K562 (cell line): ENCODE measurements around the gene HDHD2. TPM values are rescaled to one million over a fixed set of nuclear protein-coding genes. Genes with fewer than 3 reads are reported as not detected.

ENCODE experiments used
- POLR2B ChIP-seq: fragments of 450-650 bp; IDR thresholded peaks from 2 replicates; pipeline ENCODE4 v1.6.1; 2018; ENCODE audit warnings: low read depth; ENCODE audit not compliant: partially characterized antibody
- SIN3A ChIP-seq, 2 experiments: fragments of 150-350 bp in 1 of 2; IDR thresholded peaks; 2 replicates each; pipeline ENCODE4 v1.6.1; 2011 to 2016; ENCODE audit warnings: borderline replicate concordance in 2 of 2, low read depth in 2 of 2, low read length in 2 of 2, mild to moderate bottlenecking in 2 of 2, moderate library complexity in 2 of 2; ENCODE audit not compliant: control insufficient read depth in 1 of 2
- ZNF717 ChIP-seq: fragments of 250-450 bp; sonication (Bioruptor Pico); IDR thresholded peaks from 2 replicates; pipeline ENCODE4 v1.5.0; 2021
- polyA plus RNA-seq, 8 experiments: library from polyadenylated mRNA; depleted of rRNA in 4 of 8; stranded (reverse) in 5 of 8; unstranded in 3 of 8; fragments of >200 nt; fragmentation: Nextera tagmentation in 2 of 8; fragmentation: Illumina TruSeq in 1 of 8; extraction: Ambion mirVana in 2 of 8; extraction: Trizol in 1 of 8; gene quantifications; 2 replicates each; pipeline versions ENCODE4 v1.2.1 to v1.2.3, GENCODE V29; 2011 to 2014; ENCODE audit warnings: inconsistent platforms in 1 of 8, missing spikeins in 1 of 8
- total RNA-seq, 7 experiments: library from RNA; depleted of rRNA in 6 of 7; stranded (reverse); fragments of >200 nt in 6 of 7; fragmentation: Illumina TruSeq in 2 of 7; extraction: Trizol in 2 of 7; gene quantifications; 2 replicates each; pipeline versions ENCODE4 v1.2.1 to v1.2.3, GENCODE V29; 2011 to 2021; ENCODE audit warnings: low replicate concordance in 1 of 7
- TF ChIP-seq, protein P1 (sequence below), 2 experiments: fragments of 450-650 bp; conservative IDR thresholded peaks; 2 replicates each; pipeline ENCODE4 v1.6.1; 2017; ENCODE audit warnings: mild to moderate bottlenecking in 2 of 2, moderate library complexity in 2 of 2
- TF ChIP-seq, protein P2 (sequence below): sonication (generic); formaldehyde crosslinking; IDR thresholded peaks from 2 replicates; pipeline ENCODE4 v1.8.0; 2022; ENCODE audit warnings: missing genetic modification reagents, mild to moderate bottlenecking, borderline replicate concordance
- TF ChIP-seq, protein P3 (sequence below): fragments of 450-650 bp; formaldehyde crosslinking; IDR thresholded peaks from 2 replicates; pipeline ENCODE4 v1.4.0; 2022; ENCODE audit warnings: missing genetic modification characterization
- TF ChIP-seq, protein P4 (sequence below): sonication (generic); formaldehyde crosslinking; IDR thresholded peaks from 2 replicates; pipeline ENCODE4 v1.8.1; 2023; ENCODE audit warnings: mild to moderate bottlenecking, missing genetic modification reagents

Gene HDHD2
- total and polyA plus RNA-seq, 9 of the 15 experiments (the other 6 are each of a cell fraction or from before 2014, with no cell fraction given): 6.8 to 25.2 (median 21.5) TPM

GRCh38 chr18:47175898-47176575 lies 25.7 kb upstream of the HDHD2 start, which contains the start of gene IER3IP1 (continued):
- TF ChIP-seq, protein P1, sequence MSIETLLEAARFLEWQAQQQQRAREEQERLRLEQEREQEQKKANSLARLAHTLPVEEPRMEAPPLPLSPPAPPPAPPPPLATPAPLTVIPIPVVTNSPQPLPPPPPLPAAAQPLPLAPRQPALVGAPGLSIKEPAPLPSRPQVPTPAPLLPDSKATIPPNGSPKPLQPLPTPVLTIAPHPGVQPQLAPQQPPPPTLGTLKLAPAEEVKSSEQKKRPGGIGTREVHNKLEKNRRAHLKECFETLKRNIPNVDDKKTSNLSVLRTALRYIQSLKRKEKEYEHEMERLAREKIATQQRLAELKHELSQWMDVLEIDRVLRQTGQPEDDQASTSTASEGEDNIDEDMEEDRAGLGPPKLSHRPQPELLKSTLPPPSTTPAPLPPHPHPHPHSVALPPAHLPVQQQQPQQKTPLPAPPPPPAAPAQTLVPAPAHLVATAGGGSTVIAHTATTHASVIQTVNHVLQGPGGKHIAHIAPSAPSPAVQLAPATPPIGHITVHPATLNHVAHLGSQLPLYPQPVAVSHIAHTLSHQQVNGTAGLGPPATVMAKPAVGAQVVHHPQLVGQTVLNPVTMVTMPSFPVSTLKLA (conservative IDR thresholded peaks at IDR 0.05): peak in 1 of 2 experiments; percentile 63
- TF ChIP-seq ZNF717 (CRISPR knock-in tag): no peak
- TF ChIP-seq, protein P2, sequence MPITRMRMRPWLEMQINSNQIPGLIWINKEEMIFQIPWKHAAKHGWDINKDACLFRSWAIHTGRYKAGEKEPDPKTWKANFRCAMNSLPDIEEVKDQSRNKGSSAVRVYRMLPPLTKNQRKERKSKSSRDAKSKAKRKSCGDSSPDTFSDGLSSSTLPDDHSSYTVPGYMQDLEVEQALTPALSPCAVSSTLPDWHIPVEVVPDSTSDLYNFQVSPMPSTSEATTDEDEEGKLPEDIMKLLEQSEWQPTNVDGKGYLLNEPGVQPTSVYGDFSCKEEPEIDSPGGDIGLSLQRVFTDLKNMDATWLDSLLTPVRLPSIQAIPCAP (CRISPR knock-in tag): no peak
- TF ChIP-seq, protein P3, sequence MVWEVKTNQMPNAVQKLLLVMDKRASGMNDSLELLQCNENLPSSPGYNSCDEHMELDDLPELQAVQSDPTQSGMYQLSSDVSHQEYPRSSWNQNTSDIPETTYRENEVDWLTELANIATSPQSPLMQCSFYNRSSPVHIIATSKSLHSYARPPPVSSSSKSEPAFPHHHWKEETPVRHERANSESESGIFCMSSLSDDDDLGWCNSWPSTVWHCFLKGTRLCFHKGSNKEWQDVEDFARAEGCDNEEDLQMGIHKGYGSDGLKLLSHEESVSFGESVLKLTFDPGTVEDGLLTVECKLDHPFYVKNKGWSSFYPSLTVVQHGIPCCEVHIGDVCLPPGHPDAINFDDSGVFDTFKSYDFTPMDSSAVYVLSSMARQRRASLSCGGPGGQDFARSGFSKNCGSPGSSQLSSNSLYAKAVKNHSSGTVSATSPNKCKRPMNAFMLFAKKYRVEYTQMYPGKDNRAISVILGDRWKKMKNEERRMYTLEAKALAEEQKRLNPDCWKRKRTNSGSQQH (CRISPR knock-in tag): no peak
- TF ChIP-seq POLR2B: peak; percentile 71
- TF ChIP-seq, protein P4, sequence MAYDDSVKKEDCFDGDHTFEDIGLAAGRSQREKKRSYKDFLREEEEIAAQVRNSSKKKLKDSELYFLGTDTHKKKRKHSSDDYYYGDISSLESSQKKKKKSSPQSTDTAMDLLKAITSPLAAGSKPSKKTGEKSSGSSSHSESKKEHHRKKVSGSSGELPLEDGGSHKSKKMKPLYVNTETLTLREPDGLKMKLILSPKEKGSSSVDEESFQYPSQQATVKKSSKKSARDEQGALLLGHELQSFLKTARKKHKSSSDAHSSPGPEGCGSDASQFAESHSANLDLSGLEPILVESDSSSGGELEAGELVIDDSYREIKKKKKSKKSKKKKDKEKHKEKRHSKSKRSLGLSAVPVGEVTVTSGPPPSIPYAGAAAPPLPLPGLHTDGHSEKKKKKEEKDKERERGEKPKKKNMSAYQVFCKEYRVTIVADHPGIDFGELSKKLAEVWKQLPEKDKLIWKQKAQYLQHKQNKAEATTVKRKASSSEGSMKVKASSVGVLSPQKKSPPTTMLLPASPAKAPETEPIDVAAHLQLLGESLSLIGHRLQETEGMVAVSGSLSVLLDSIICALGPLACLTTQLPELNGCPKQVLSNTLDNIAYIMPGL (CRISPR knock-in tag): no peak
- peak in 1 of 2 experiments; percentile 25; a peak in 1 of 4 replicates for TF ChIP-seq SIN3A (IDR thresholded peaks at IDR 0.05; ENCODE audit: borderline replicate concordance in 2 of 2, control insufficient read depth in 1 of 2, low read depth in 2 of 2, low read length in 2 of 2)
